SK-N-DZ (cell line): Measurements from ENCODE around the gene BPI.
A peak's percentile ranks its signal among the peaks of the same experiment; 100 is the strongest.
"Not testable (repeated sequence)": the region's sequence is repeated elsewhere in the genome, so short reads cannot be mapped to it uniquely, and the experiment has no call there.

Source experiments
- DNase-seq: peaks from one replicate; pipeline ENCODE4 v3.0.0-alpha.2; 2015; ENCODE audit warnings: low spot score

BPI gene

GRCh38 chr20:38334016-38334415 lies 30.1 kb downstream of the BPI start:
- no peak for DNase-seq

DNA sequence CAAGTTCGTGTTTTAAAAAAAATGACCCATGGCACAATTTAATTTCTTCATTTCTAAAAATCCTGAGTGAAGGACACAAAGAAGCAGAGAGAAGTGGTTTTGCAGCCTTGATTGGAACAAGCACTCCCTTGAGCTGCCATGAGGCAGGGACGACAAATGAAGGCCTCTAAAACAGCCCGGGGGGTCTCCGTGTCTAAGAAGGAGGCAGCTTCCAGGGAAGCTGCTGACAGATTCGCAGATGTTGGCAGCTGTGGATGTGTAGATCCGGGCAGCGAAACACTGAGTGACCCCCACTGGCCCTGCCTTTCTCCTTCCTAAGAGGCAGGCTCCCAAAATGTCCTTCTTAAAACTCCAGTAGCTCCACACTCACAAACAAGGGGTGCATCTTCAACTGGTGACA lies 32.8 kb downstream of the BPI start:
- DNase-seq, result no peak

GRCh38 chr20:38337561-38338140 lies 33.7 kb downstream of the BPI start:
- DNase-seq, result no peak

DNA sequence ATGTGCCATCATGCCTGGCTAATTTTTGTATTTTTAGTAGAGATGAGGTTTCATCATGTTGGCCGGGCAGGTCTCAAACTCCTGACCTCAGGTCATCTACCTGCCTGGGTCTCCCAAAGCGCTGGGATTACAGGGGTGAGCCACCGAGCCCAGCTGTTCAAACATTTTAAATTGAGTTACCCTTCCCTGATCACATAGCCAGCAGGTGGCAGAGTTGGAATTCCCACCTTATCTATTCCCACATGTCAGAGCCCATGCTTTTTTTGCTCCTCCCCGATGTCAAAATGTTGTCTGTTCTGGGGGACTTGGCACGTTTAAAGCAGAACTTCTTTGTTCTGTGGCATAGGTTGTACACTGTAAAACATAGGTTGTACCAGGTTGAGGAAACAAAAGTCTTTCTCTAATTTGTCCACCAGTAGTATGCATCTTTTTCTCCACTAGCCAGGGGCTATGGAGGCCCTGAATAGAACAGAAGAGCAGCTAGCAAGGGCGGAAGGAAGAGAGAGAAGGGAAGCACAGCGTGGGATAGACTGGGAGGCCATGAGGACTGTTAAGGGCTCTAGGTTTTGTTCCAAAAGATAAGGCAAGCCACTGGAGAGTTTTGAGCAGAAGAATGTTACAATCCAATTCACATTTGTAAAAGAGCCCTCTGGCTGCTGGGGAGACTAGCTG lies 35.0 kb downstream of the BPI start:
- peak; percentile 46 for DNase-seq

- not testable (repeated sequence) for DNase-seq
These were observed 35.6 kb downstream of the BPI start for GRCh38 chr20:38339521-38339896.

GRCh38 chr20:38339997-38340396 lies 36.0 kb downstream of the BPI start:
- no peak for DNase-seq

- no peak for DNase-seq
These were observed 36.7 kb downstream of the BPI start for GRCh38 chr20:38340693-38341092.

- no peak for DNase-seq
These were observed 38.3 kb downstream of the BPI start for GRCh38 chr20:38342216-38342615.

- no peak for DNase-seq
These were observed 38.9 kb downstream of the BPI start for GRCh38 chr20:38342713-38343310.

GRCh38 chr20:38343311-38344106 lies 39.6 kb downstream of the BPI start:
- peak; percentile 70 for DNase-seq

GRCh38 chr20:38344107-38344701 lies 40.2 kb downstream of the BPI start:
- DNase-seq, result no peak

- DNase-seq, result no peak
These were observed 41.7 kb downstream of the BPI start for GRCh38 chr20:38345643-38346042.

GRCh38 chr20:38346247-38346651 lies 42.3 kb downstream of the BPI start, which contains the start of gene LBP:
LBP (plus strand) TSS chr20:38346482; CDS start chr20:38346517, 35 bp downstream.
- no peak for DNase-seq

- no peak for DNase-seq
These were observed 42.8 kb downstream of the BPI start for GRCh38 chr20:38346741-38347140.

DNA sequence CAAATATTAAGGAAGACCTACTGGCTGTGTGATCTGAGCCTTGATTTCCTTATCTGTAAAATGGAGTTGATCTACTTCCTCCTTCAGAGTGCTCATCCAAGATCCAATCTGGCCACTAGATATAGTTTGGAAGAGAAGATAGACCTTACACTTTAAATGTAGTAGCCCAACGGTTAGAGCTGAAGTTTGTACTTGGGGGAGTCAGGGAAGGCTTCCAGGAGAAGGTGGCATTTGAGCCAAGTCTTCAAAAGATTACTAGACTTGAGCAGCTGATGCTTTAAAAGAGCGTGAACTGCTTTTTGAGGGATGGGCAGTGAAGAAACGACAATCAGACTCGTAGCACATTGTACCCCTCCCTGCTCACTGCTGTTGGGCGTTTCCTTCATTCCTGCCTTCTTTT lies 45.9 kb downstream of the BPI start:
- DNase-seq, result no peak

DNA sequence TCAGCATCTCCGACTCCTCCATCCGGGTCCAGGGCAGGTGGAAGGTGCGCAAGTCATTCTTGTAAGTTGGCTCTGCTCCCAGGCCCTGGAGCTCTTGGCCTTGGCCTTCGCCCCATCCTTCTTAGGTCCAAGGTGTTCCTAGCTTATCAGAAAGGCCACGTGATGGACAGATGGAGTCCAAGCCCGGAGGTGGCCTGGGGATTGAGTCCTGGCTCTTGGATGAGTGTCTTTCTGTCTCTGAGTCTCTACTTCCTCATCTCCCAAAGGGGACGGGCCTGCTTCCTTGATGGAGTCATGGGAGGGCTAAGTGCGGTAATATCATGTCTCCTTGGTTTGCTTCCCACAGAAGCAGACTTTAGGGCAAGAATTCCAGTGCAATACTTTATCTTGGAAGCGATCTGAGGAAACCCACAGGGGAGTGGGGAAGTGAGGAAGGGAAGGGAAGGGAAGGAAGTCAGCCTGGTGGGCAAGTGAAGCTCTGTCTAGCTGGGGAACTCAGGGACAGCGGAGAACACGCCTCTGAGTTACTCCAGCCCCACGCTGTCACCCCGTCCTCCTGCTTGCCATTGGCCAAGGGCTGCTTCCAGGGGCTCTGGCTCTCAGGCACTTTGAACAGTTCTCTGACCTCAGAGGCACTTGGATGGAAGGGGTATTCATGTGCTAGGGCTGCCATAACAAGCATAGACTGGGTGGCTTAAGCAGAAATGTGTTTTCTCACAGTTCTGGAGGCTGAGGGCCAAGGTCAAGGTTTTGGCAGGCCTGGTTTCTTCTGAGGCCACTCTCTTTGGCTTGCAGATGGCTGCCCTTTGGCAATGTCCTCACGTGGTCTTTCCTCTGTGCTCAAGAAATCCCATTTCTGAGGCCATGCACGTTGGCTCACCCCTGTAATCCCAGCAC lies 47.2 kb downstream of the BPI start:
- no peak for DNase-seq

GRCh38 chr20:38353316-38353715 lies 49.4 kb downstream of the BPI start:
- no peak for DNase-seq

- DNase-seq, result no peak
These were observed 50.3 kb downstream of the BPI start for GRCh38 chr20:38354227-38354626.

DNA sequence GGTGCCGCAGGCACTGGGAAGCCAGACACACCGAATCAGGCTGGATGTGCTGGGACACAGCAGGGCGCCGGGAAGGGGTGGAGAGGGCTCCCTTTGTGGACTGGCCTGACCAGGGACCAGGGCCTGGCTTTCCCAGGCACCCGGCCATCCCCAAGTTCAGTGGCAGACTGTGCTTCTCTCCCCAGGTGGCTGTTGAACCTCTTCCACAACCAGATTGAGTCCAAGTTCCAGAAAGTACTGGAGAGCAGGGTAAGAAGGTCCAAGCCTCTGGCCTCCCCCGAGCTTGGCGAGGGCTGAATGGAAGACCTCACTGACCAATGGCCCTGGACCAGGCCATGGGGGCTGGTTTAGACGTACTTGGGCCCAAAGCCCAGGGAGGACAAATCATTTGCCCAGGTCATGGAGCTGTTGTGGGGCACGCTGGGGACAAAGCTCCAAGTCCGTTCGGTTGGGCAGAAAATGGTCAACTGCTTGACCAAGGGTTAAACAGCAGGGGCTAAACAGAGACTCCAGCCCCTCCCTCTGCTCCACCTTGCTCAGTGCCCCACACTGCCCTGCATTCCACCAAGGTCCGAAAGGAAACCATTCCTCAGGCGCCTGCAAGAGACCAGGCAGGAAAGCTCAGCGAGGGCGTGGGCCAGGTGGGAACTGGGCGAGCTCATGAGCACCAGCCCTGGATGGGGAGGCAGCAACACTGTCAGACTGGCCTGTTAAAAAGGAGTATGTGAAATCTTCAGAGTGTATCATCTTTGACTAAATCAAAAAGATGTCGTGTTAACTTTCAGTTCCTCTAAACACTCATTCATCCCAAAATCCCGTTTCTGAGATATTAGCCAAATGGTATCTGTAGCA lies 51.4 kb downstream of the BPI start:
- DNase-seq, result no peak

- no peak for DNase-seq
These were observed 53.8 kb downstream of the BPI start for GRCh38 chr20:38357653-38358207.
